ENCODE data around the gene SALL3.
"Not testable (repeated sequence)": the region's sequence is repeated elsewhere in the genome, so short reads cannot be mapped to it uniquely, and the experiment has no call there.

SALL3 gene

GRCh38 chr18:78962098-78962497 is 17.5 kb upstream of the SALL3 start:
- no peak for DNase-seq (ENCODE audit: low read depth)
- H3K4me3 ChIP-seq (ENCODE audit: low read length): no peak overlapping the region
- no peak for TF ChIP-seq CTCF (conservative IDR thresholded peaks at IDR 0.05; ENCODE audit: low read length)

- DNase-seq (ENCODE audit: low read depth); H3K4me3 ChIP-seq (ENCODE audit: low read length): not testable (repeated sequence)
Observed at GRCh38 chr18:78964727-78965126, 14.9 kb upstream of the SALL3 start.

GRCh38 chr18:78965260-78965659 is 14.4 kb upstream of the SALL3 start:
- no peak for TF ChIP-seq CTCF (conservative IDR thresholded peaks at IDR 0.05; ENCODE audit: low read length)
- no peak overlapping the region for H3K4me3 ChIP-seq (ENCODE audit: low read length)
- DNase-seq (ENCODE audit: low read depth): no peak

- DNase-seq (ENCODE audit: low read depth): no peak
- no peak overlapping the region for H3K4me3 ChIP-seq (ENCODE audit: low read length)
- no peak for TF ChIP-seq CTCF (conservative IDR thresholded peaks at IDR 0.05; ENCODE audit: low read length)
Observed at GRCh38 chr18:78965917-78966792, 13.5 kb upstream of the SALL3 start.

- H3K4me3 ChIP-seq (ENCODE audit: low read length): no peak overlapping the region
- TF ChIP-seq CTCF (conservative IDR thresholded peaks at IDR 0.05; ENCODE audit: low read length): no peak
- no peak for DNase-seq (ENCODE audit: low read depth)
Observed at GRCh38 chr18:78966793-78967106, 12.9 kb upstream of the SALL3 start.

GRCh38 chr18:78967692-78968091 is 11.9 kb upstream of the SALL3 start:
- no peak overlapping the region for H3K4me3 ChIP-seq (ENCODE audit: low read length)
- no peak for DNase-seq (ENCODE audit: low read depth)
- TF ChIP-seq CTCF (conservative IDR thresholded peaks at IDR 0.05; ENCODE audit: low read length): no peak

GRCh38 chr18:78969574-78970315 is 9.9 kb upstream of the SALL3 start:
- DNase-seq (ENCODE audit: low read depth): no peak
- no peak overlapping the region for H3K4me3 ChIP-seq (ENCODE audit: low read length)
- no peak for TF ChIP-seq CTCF (conservative IDR thresholded peaks at IDR 0.05; ENCODE audit: low read length)

All from AG10803 (cell line).